A673 (cell line): ENCODE data around the gene SEPSECS. TPM values are rescaled to one million over a fixed set of nuclear protein-coding genes. Genes with fewer than 3 reads are reported as not detected.

ENCODE experiments used
- BruUV-seq: library from RNA; stranded (reverse); fragments of 400-500 nt; replicated peaks from 2 replicates; lab custom pipeline; 2021; lab: Mats Ljungman, UMichigan
- CTCF ChIA-PET: fragments of 300-600 bp; sonication (Branson Sonifier 250); formaldehyde crosslinking; loops from one replicate; lab custom pipeline; 2022; ENCODE audit warnings: antibody characterized with exemption; lab: Charles Lee
- POLR2A ChIA-PET: fragments of 300-600 bp; sonication (Branson Sonifier 250); formaldehyde crosslinking; loops from one replicate; lab custom pipeline; 2022; ENCODE audit warnings: antibody characterized with exemption; ENCODE audit not compliant: low non-redundant PET; lab: Charles Lee
- DNase-seq: peaks from one replicate; pipeline ENCODE4 v3.0.0-alpha.2; 2015; ENCODE audit warnings: low spot score
- H3K27ac ChIP-seq: fragments of 200-600 bp; sonication (generic); 2 replicates; pipeline ENCODE4 v1.5.1; 2016; ENCODE audit warnings: mixed run types, low read depth, mild to moderate bottlenecking, mixed read lengths, antibody characterized with exemption, low read length; ENCODE audit not compliant: poor library complexity, severe bottlenecking
- H3K27me3 ChIP-seq: fragments of 200-600 bp; sonication (generic); replicated peaks from 2 replicates; pipeline ENCODE4 v1.6.1; 2017; ENCODE audit warnings: mixed run types, low read depth, mild to moderate bottlenecking, mixed read lengths, antibody characterized with exemption, low read length; ENCODE audit not compliant: insufficient read depth, poor library complexity
- H3K36me3 ChIP-seq: fragments of 200-600 bp; sonication (generic); 2 replicates; pipeline ENCODE4 v1.6.1; 2016; ENCODE audit warnings: mixed run types, mild to moderate bottlenecking, mixed read lengths, antibody characterized with exemption, low read length; ENCODE audit not compliant: insufficient read depth, poor library complexity, severe bottlenecking
- H3K4me1 ChIP-seq: fragments of 200-600 bp; sonication (generic); 2 replicates; pipeline ENCODE4 v1.6.1; 2017; ENCODE audit warnings: mixed run types, mild to moderate bottlenecking, mixed read lengths, antibody characterized with exemption, low read length; ENCODE audit not compliant: insufficient read depth, poor library complexity, severe bottlenecking
- H3K4me3 ChIP-seq: fragments of 200-600 bp; sonication (generic); 2 replicates; pipeline ENCODE4 v1.5.1; 2016; ENCODE audit warnings: low read depth, mixed run types, mild to moderate bottlenecking, mixed read lengths, low read length; ENCODE audit not compliant: poor library complexity, severe bottlenecking
- H3K9me3 ChIP-seq: fragments of 200-600 bp; sonication (generic); 2 replicates; pipeline ENCODE4 v1.6.1; 2016; ENCODE audit warnings: mixed run types, low read depth, mild to moderate bottlenecking, mixed read lengths, antibody characterized with exemption, low read length; ENCODE audit not compliant: poor library complexity, severe bottlenecking
- CTCF ChIP-seq: fragments of 300-800, 200-600 bp; sonication (generic); conservative IDR thresholded peaks from 2 replicates; pipeline ENCODE4 v1.5.1; 2017; ENCODE audit warnings: low read depth, mild to moderate bottlenecking, antibody characterized with exemption, low read length, moderate library complexity, mixed read lengths
- EZH2 ChIP-seq: fragments of 200-600 bp; sonication (generic); IDR thresholded peaks from 2 replicates; pipeline ENCODE4 v1.6.1; 2017; ENCODE audit warnings: borderline replicate concordance, low read depth, mild to moderate bottlenecking, mixed read lengths, antibody characterized with exemption, low read length; ENCODE audit not compliant: poor library complexity, severe bottlenecking
- intact Hi-C: fragments of 100-400 bp; cut with micrococcal nuclease; formaldehyde crosslinking; loops from one replicate; pipeline ENCODE4 v1.10.0; 2022; ENCODE audit not compliant: unreplicated experiment
- total RNA-seq: library from RNA; stranded (reverse); gene quantifications from 2 replicates; pipeline ENCODE4 v1.2.3, GENCODE V29; 2021

SEPSECS gene
- total RNA-seq, 1 experiment from 2014 or later: 11.6 TPM

- no peaks in the 10 kb centered on the region for H3K27me3 ChIP-seq
- DNase-seq: no peak
- H3K4me1 ChIP-seq: no peaks in the 10 kb centered on the region
- no peaks in the 10 kb centered on the region for H3K36me3 ChIP-seq
- H3K4me3 ChIP-seq: no peak overlapping the region
- intact Hi-C loops: no loop called here
- POLR2A ChIA-PET: no interaction called here
- no peak overlapping the region for H3K27ac ChIP-seq
- H3K9me3 ChIP-seq: no peaks in the 10 kb centered on the region
- no peak for TF ChIP-seq EZH2
- CTCF ChIA-PET: no interaction called here
- no TSS peak for BruUV-seq
Observed at GRCh38 chr4:25081866-25082471, 78.3 kb downstream of the SEPSECS start.

GRCh38 chr4:25080571-25080970, 79.7 kb downstream of the SEPSECS start:
- no peak for TF ChIP-seq EZH2
- no peak overlapping the region for H3K4me3 ChIP-seq
- H3K9me3 ChIP-seq: no peaks in the 10 kb centered on the region
- no peak for DNase-seq
- BruUV-seq: no TSS peak
- H3K27ac ChIP-seq: no peak overlapping the region
- intact Hi-C loops: no loop called here
- CTCF ChIA-PET: no interaction called here
- no peaks in the 10 kb centered on the region for H3K36me3 ChIP-seq
- no peaks in the 10 kb centered on the region for H3K4me1 ChIP-seq
- POLR2A ChIA-PET: no interaction called here
- no peaks in the 10 kb centered on the region for H3K27me3 ChIP-seq

- intact Hi-C loops: no loop called here
- BruUV-seq: no TSS peak
- TF ChIP-seq CTCF (no peak), EZH2 (no peak)
- no peaks in the 10 kb centered on the region for H3K4me1 ChIP-seq
- CTCF ChIA-PET: no interaction called here
- POLR2A ChIA-PET: no interaction called here
- no peak overlapping the region for H3K27ac ChIP-seq
- no peak overlapping the region for H3K4me3 ChIP-seq
- H3K9me3 ChIP-seq: no peaks in the 10 kb centered on the region
- H3K27me3 ChIP-seq: no peaks in the 10 kb centered on the region
- no peaks in the 10 kb centered on the region for H3K36me3 ChIP-seq
- no peak for DNase-seq
Observed at GRCh38 chr4:25078523-25078922, 81.7 kb downstream of the SEPSECS start.

GRCh38 chr4:25076625-25077398, 83.4 kb downstream of the SEPSECS start:
- Histone ChIP-seq H3K4me3 (no peak overlapping the region), H3K27ac (no peak overlapping the region), H3K27me3 (no peaks in the 10 kb centered on the region), H3K9me3 (no peaks in the 10 kb centered on the region), H3K4me1 (no peaks in the 10 kb centered on the region), H3K36me3 (no peaks in the 10 kb centered on the region)
- intact Hi-C loops: no loop called here
- CTCF ChIA-PET: no interaction called here
- POLR2A ChIA-PET: no interaction called here
- BruUV-seq: no TSS peak
- DNase-seq: no peak
- no peak for TF ChIP-seq EZH2
- TF ChIP-seq CTCF: no peak
